Panc1 (cell line): ENCODE results near the gene C12orf75. TPM values are rescaled to one million over a fixed set of nuclear protein-coding genes. Genes with fewer than 3 reads are reported as not detected.

Source experiments
- ATAC-seq: fragments of 200-7000 bp; cut with Tn5 transposase; 2 replicates; pipeline ENCODE4 v1.9.1; 2020; ENCODE audit warnings: mild to moderate bottlenecking, moderate library complexity
- BruUV-seq: library from RNA; stranded (reverse); fragments of 400-500 nt; replicated peaks from 2 replicates; lab custom pipeline; 2021; lab: Mats Ljungman, UMichigan
- CTCF ChIA-PET: fragments of 300-600 bp; sonication (Branson Sonifier 250); formaldehyde crosslinking; loops from one replicate; lab custom pipeline; 2022; ENCODE audit warnings: antibody characterized with exemption; lab: Charles Lee
- POLR2A ChIA-PET: fragments of 300-600 bp; sonication (Branson Sonifier 250); formaldehyde crosslinking; loops from one replicate; lab custom pipeline; 2022; ENCODE audit warnings: antibody characterized with exemption; lab: Charles Lee
- DNase-seq: peaks from one replicate; pipeline ENCODE4 v3.0.0-alpha.2; 2010; ENCODE audit warnings: low read depth, low spot score
- H3K27ac ChIP-seq: 2 replicates; pipeline ENCODE4 v1.5.1; 2011; ENCODE audit warnings: mild to moderate bottlenecking, low read length, inconsistent platforms
- H3K27me3 ChIP-seq: fragments of 200-500 bp; sonication (Bioruptor generic); 2 replicates; pipeline ENCODE4 v1.6.0; 2014; ENCODE audit warnings: low read length, inconsistent platforms; ENCODE audit not compliant: control insufficient read depth, insufficient read depth
- H3K36me3 ChIP-seq: fragments of 200-500 bp; sonication (Bioruptor generic); 2 replicates; pipeline ENCODE4 v1.5.1; 2014; ENCODE audit warnings: inconsistent platforms, mild to moderate bottlenecking, low read length, moderate library complexity; ENCODE audit not compliant: control insufficient read depth, insufficient read depth
- H3K4me1 ChIP-seq: 2 replicates; pipeline ENCODE4 v1.5.1; 2011; ENCODE audit warnings: inconsistent platforms, mild to moderate bottlenecking, low read length, moderate library complexity; ENCODE audit not compliant: control insufficient read depth, insufficient read depth
- H3K4me3 ChIP-seq, 2 experiments: 2 replicates each; pipeline ENCODE4 v1.5.1; 2011 to 2012; ENCODE audit warnings: low read depth in 2 of 2, low read length in 2 of 2, mild to moderate bottlenecking in 2 of 2, inconsistent platforms in 1 of 2, moderate library complexity in 1 of 2
- H3K9me3 ChIP-seq: fragments of 200-500 bp; sonication (Bioruptor generic); 2 replicates; pipeline ENCODE4 v1.5.1; 2014; ENCODE audit warnings: low read depth, mild to moderate bottlenecking, inconsistent platforms, low read length, moderate library complexity; ENCODE audit not compliant: control insufficient read depth, insufficient read depth
- CTCF ChIP-seq: fragments of 450-650 bp; IDR thresholded peaks from 2 replicates; pipeline ENCODE4 v1.5.1; 2017; ENCODE audit warnings: mild to moderate bottlenecking
- POLR2AphosphoS5 ChIP-seq: IDR thresholded peaks from 2 replicates; pipeline ENCODE4 v1.6.1; 2012; ENCODE audit warnings: mild to moderate bottlenecking, low read depth, low read length, moderate library complexity
- SIN3A ChIP-seq: IDR thresholded peaks from 2 replicates; pipeline ENCODE4 v1.6.1; 2012; ENCODE audit warnings: low read depth, mild to moderate bottlenecking, low read length, moderate library complexity, borderline replicate concordance; ENCODE audit not compliant: insufficient read depth
- TCF7L2 ChIP-seq: IDR thresholded peaks from 2 replicates; pipeline ENCODE4 v1.6.1; 2011; ENCODE audit warnings: mild to moderate bottlenecking, low read depth, low read length, inconsistent platforms
- in situ Hi-C: cut with HindIII; loops from 2 replicates; pipeline ENCODE4 v1.10.0; 2016; ENCODE audit warnings: low sequenced_read_pairs, low pct_unique_long_range_greater_than_20kb
- intact Hi-C: fragments of 100-400 bp; cut with micrococcal nuclease; formaldehyde crosslinking; loops from one replicate; pipeline ENCODE4 v1.10.0; 2022; ENCODE audit not compliant: unreplicated experiment
- total RNA-seq: library from RNA; stranded (reverse); gene quantifications from one replicate; pipeline ENCODE4 v1.2.1, GENCODE V29; 2021; ENCODE audit not compliant: unreplicated experiment
- TF ChIP-seq, protein P1 (sequence below), 2 experiments: IDR thresholded peaks; 2 replicates each; pipeline ENCODE4 v1.6.1; 2011 to 2012; ENCODE audit warnings: low read depth in 2 of 2, control low read depth in 1 of 2, low read length in 1 of 2, mild to moderate bottlenecking in 1 of 2, moderate library complexity in 1 of 2; ENCODE audit not compliant: insufficient read depth in 1 of 2

C12orf75 gene
- total RNA-seq, 1 experiment from 2014 or later = 132 TPM

GRCh38 chr12:105294161-105294560 lies 36.3 kb upstream of the C12orf75 start:
- Histone ChIP-seq H3K9me3 (no peaks in the 10 kb centered on the region), H3K27ac (no peak overlapping the region), H3K27me3 (no peaks in the 10 kb centered on the region; the same call in 1 of the 2 replicates), H3K36me3 (no peaks in the 10 kb centered on the region), H3K4me1 (no peaks in the 10 kb centered on the region), H3K4me3 (no peak overlapping the region)
- in situ Hi-C loops (no loop called here), intact Hi-C loops (no loop called here)
- TF ChIP-seq, protein P1, sequence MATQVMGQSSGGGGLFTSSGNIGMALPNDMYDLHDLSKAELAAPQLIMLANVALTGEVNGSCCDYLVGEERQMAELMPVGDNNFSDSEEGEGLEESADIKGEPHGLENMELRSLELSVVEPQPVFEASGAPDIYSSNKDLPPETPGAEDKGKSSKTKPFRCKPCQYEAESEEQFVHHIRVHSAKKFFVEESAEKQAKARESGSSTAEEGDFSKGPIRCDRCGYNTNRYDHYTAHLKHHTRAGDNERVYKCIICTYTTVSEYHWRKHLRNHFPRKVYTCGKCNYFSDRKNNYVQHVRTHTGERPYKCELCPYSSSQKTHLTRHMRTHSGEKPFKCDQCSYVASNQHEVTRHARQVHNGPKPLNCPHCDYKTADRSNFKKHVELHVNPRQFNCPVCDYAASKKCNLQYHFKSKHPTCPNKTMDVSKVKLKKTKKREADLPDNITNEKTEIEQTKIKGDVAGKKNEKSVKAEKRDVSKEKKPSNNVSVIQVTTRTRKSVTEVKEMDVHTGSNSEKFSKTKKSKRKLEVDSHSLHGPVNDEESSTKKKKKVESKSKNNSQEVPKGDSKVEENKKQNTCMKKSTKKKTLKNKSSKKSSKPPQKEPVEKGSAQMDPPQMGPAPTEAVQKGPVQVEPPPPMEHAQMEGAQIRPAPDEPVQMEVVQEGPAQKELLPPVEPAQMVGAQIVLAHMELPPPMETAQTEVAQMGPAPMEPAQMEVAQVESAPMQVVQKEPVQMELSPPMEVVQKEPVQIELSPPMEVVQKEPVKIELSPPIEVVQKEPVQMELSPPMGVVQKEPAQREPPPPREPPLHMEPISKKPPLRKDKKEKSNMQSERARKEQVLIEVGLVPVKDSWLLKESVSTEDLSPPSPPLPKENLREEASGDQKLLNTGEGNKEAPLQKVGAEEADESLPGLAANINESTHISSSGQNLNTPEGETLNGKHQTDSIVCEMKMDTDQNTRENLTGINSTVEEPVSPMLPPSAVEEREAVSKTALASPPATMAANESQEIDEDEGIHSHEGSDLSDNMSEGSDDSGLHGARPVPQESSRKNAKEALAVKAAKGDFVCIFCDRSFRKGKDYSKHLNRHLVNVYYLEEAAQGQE (IDR thresholded peaks at IDR 0.05; ENCODE audit: insufficient read depth in 1 of 2, low read depth in 2 of 2, low read length in 1 of 2) = no peak
- TF ChIP-seq POLR2AphosphoS5 (no peak), CTCF (no peak), SIN3A (no peak), TCF7L2 (no peak)
- BruUV-seq = no TSS peak
- CTCF ChIA-PET = no interaction called here
- POLR2A ChIA-PET = no interaction called here
- DNase-seq (no peak), ATAC-seq (no peak)

GRCh38 chr12:105294886-105295479 lies 35.5 kb upstream of the C12orf75 start:
- in situ Hi-C loops = no loop called here
- H3K4me1 ChIP-seq = no peaks in the 10 kb centered on the region
- DNase-seq (no peak), ATAC-seq (no peak)
- CTCF ChIA-PET = no interaction called here
- H3K27me3 ChIP-seq = no peaks in the 10 kb centered on the region; the same call in 1 of the 2 replicates
- H3K36me3 ChIP-seq = no peaks in the 10 kb centered on the region
- H3K9me3 ChIP-seq = no peaks in the 10 kb centered on the region
- intact Hi-C loops = no loop called here
- POLR2A ChIA-PET = no interaction called here
- H3K4me3 ChIP-seq = no peak overlapping the region
- no TSS peak for BruUV-seq
- TF ChIP-seq, protein P1 (IDR thresholded peaks at IDR 0.05; ENCODE audit: insufficient read depth in 1 of 2, low read depth in 2 of 2, low read length in 1 of 2) = no peak
- TF ChIP-seq POLR2AphosphoS5 = no peak
- TF ChIP-seq TCF7L2 = no peak
- no peak for TF ChIP-seq CTCF
- TF ChIP-seq SIN3A = no peak
- no peak overlapping the region for H3K27ac ChIP-seq
